Measurements from ENCODE around the gene CAPNS2.

CAPNS2 gene

GRCh38 chr16:55566432-55567175, at the start of gene CAPNS2:
CAPNS2 (plus strand) TSS chr16:55566684; CDS start chr16:55566757, 73 bp downstream.
- no peak for DNase-seq (ENCODE audit: low read depth in 2 of 2)

- DNase-seq (ENCODE audit: low read depth in 2 of 2), result no peak
Observed at GRCh38 chr16:55521792-55522191, 44.7 kb upstream of the CAPNS2 start.

GRCh38 chr16:55526441-55526840, 40.0 kb upstream of the CAPNS2 start:
- no peak for DNase-seq (ENCODE audit: low read depth in 2 of 2)

GRCh38 chr16:55527885-55528284, 38.6 kb upstream of the CAPNS2 start:
- no peak for DNase-seq (ENCODE audit: low read depth in 2 of 2)

GRCh38 chr16:55529018-55529417, 37.5 kb upstream of the CAPNS2 start:
- no peak for DNase-seq (ENCODE audit: low read depth in 2 of 2)

GRCh38 chr16:55530316-55530856, 36.1 kb upstream of the CAPNS2 start:
- DNase-seq (ENCODE audit: low read depth in 2 of 2), result no peak

- DNase-seq (ENCODE audit: low read depth in 2 of 2), result no peak
Observed at GRCh38 chr16:55532227-55532626, 34.3 kb upstream of the CAPNS2 start.

- DNase-seq (ENCODE audit: low read depth in 2 of 2), result no peak
Observed at GRCh38 chr16:55534756-55535155, 31.7 kb upstream of the CAPNS2 start.

GRCh38 chr16:55539049-55539448, 27.4 kb upstream of the CAPNS2 start:
- DNase-seq (ENCODE audit: low read depth in 2 of 2), result no peak

- DNase-seq (ENCODE audit: low read depth in 2 of 2), result no peak
Observed at GRCh38 chr16:55539488-55539887, 27.0 kb upstream of the CAPNS2 start.

GRCh38 chr16:55540221-55540620, 26.3 kb upstream of the CAPNS2 start:
- DNase-seq (ENCODE audit: low read depth in 2 of 2), result no peak

GRCh38 chr16:55542459-55543082, 23.9 kb upstream of the CAPNS2 start:
- DNase-seq (ENCODE audit: low read depth in 2 of 2), result no peak

GRCh38 chr16:55543472-55543871, 23.0 kb upstream of the CAPNS2 start:
- no peak for DNase-seq (ENCODE audit: low read depth in 2 of 2)

- no peak for DNase-seq (ENCODE audit: low read depth in 2 of 2)
Observed at GRCh38 chr16:55552621-55553020, 13.9 kb upstream of the CAPNS2 start.

- no peak for DNase-seq (ENCODE audit: low read depth in 2 of 2)
Observed at GRCh38 chr16:55555436-55555835, 11.0 kb upstream of the CAPNS2 start.

GRCh38 chr16:55557186-55557585, 9.3 kb upstream of the CAPNS2 start:
- DNase-seq (ENCODE audit: low read depth in 2 of 2), result no peak

GRCh38 chr16:55559233-55559632, 7.3 kb upstream of the CAPNS2 start:
- DNase-seq (ENCODE audit: low read depth in 2 of 2), result no peak

GRCh38 chr16:55559933-55560516, 6.5 kb upstream of the CAPNS2 start:
- DNase-seq (ENCODE audit: low read depth in 2 of 2), result no peak

- DNase-seq (ENCODE audit: low read depth in 2 of 2), result no peak
Observed at GRCh38 chr16:55561319-55561848, 5.1 kb upstream of the CAPNS2 start.

- no peak for DNase-seq (ENCODE audit: low read depth in 2 of 2)
Observed at GRCh38 chr16:55562936-55563335, 3.5 kb upstream of the CAPNS2 start.

GRCh38 chr16:55563797-55564196, 2.7 kb upstream of the CAPNS2 start:
- DNase-seq (ENCODE audit: low read depth in 2 of 2), result no peak

GRCh38 chr16:55565086-55565485, 1.4 kb upstream of the CAPNS2 start:
- DNase-seq (ENCODE audit: low read depth in 2 of 2), result no peak

GRCh38 chr16:55567382-55567781, 898 bp downstream of the CAPNS2 start:
- no peak for DNase-seq (ENCODE audit: low read depth in 2 of 2)
